GM18907 (cell line): ENCODE data around the gene FILIP1L.

Source experiments
- ATAC-seq: cut with Tn5 transposase; IDR thresholded peaks from one replicate; pipeline ENCODE4 v1.9.1; 2021; ENCODE audit warnings: mild to moderate bottlenecking, moderate library complexity; ENCODE audit not compliant: unreplicated experiment

The FILIP1L gene

GRCh38 chr3:100125161-100125938 is 11.0 kb upstream of the FILIP1L start:
- no peak for ATAC-seq

GRCh38 chr3:100124201-100124761 is 10.0 kb upstream of the FILIP1L start:
- no peak for ATAC-seq

GRCh38 chr3:100123112-100123511 is 8.8 kb upstream of the FILIP1L start:
- ATAC-seq: no peak

- no peak for ATAC-seq
Observed at GRCh38 chr3:100122321-100122720, 8.0 kb upstream of the FILIP1L start.

GRCh38 chr3:100120693-100121092 is 6.4 kb upstream of the FILIP1L start:
- ATAC-seq: no peak

- no peak for ATAC-seq
Observed at GRCh38 chr3:100120012-100120411, 5.7 kb upstream of the FILIP1L start.

- ATAC-seq: no peak
Observed at GRCh38 chr3:100117093-100117492, 2.8 kb upstream of the FILIP1L start.

GRCh38 chr3:100113723-100114412 is 433 bp downstream of the FILIP1L start:
- ATAC-seq: no peak

- ATAC-seq: no peak
Observed at GRCh38 chr3:100111728-100112127, 2.6 kb downstream of the FILIP1L start.

- no peak for ATAC-seq
Observed at GRCh38 chr3:100110162-100110561, 4.1 kb downstream of the FILIP1L start.

- no peak for ATAC-seq
Observed at GRCh38 chr3:100108464-100109079, 5.7 kb downstream of the FILIP1L start.

GRCh38 chr3:100107221-100107814 is 7.0 kb downstream of the FILIP1L start:
- ATAC-seq: no peak

- ATAC-seq: no peak
Observed at GRCh38 chr3:100106531-100107141, 7.7 kb downstream of the FILIP1L start.

- ATAC-seq: no peak
Observed at GRCh38 chr3:100106094-100106493, 8.2 kb downstream of the FILIP1L start.

- peak; percentile 42 for ATAC-seq
Observed at GRCh38 chr3:100105501-100105900, 8.8 kb downstream of the FILIP1L start.

- ATAC-seq: no peak
Observed at GRCh38 chr3:100104817-100105413, 9.4 kb downstream of the FILIP1L start.

GRCh38 chr3:100104442-100104798 is 9.9 kb downstream of the FILIP1L start:
- ATAC-seq: peak; percentile 50

GRCh38 chr3:100103558-100104441 is 10.5 kb downstream of the FILIP1L start:
- ATAC-seq: peak; percentile 92

GRCh38 chr3:100102757-100103156 is 11.5 kb downstream of the FILIP1L start:
- no peak for ATAC-seq
